Mesodermal cell (in vitro differentiated cells): ENCODE measurements around the gene LILRA2.
"Not testable (repeated sequence)": the region's sequence is repeated elsewhere in the genome, so short reads cannot be mapped to it uniquely, and the experiment has no call there.

Experiments
- H3K27ac ChIP-seq: 2 replicates; pipeline ENCODE4 v1.7.0; 2013; ENCODE audit warnings: mild to moderate bottlenecking, low read depth, low read length, moderate library complexity; ENCODE audit not compliant: severe bottlenecking
- H3K36me3 ChIP-seq: 2 replicates; pipeline ENCODE4 v1.7.1; 2013; ENCODE audit warnings: mild to moderate bottlenecking, low read length, moderate library complexity; ENCODE audit not compliant: control insufficient read depth, insufficient read depth
- H3K4me1 ChIP-seq: one replicate; pipeline ENCODE4 v1.7.1; 2013; ENCODE audit warnings: mild to moderate bottlenecking, low read length; ENCODE audit not compliant: insufficient read depth, control insufficient read depth, poor library complexity, severe bottlenecking
- H3K4me3 ChIP-seq: 2 replicates; pipeline ENCODE4 v1.7.0; 2013; ENCODE audit warnings: low read length, control low read depth, mild to moderate bottlenecking; ENCODE audit not compliant: insufficient read depth, poor library complexity, severe bottlenecking; ENCODE audit errors: extremely low read depth
- H3K9me3 ChIP-seq: 2 replicates; pipeline ENCODE4 v1.7.1; 2013; ENCODE audit warnings: mild to moderate bottlenecking, low read length, moderate library complexity; ENCODE audit not compliant: control insufficient read depth
- WGBS, 2 experiments: methylation state at CpG; one replicate each; pipeline ENCODE4 v1.1.5; 2013; ENCODE audit warnings: missing lambda C conversion rate in 2 of 2; ENCODE audit not compliant: insufficient coverage in 2 of 2; 5-methylcytosine and 5-hydroxymethylcytosine counted together

The LILRA2 gene

GRCh38 chr19:54627912-54628311 lies 54.3 kb downstream of the LILRA2 start:
- not testable (repeated sequence) for H3K4me1 ChIP-seq, H3K36me3 ChIP-seq, H3K27ac ChIP-seq, H3K4me3 ChIP-seq
- WGBS, 2 experiments: 58 to 79% methylated on average over 3 of the region's 4 CpGs
- peaks cover 61% of the 10 kb centered on the region for H3K9me3 ChIP-seq

DNA sequence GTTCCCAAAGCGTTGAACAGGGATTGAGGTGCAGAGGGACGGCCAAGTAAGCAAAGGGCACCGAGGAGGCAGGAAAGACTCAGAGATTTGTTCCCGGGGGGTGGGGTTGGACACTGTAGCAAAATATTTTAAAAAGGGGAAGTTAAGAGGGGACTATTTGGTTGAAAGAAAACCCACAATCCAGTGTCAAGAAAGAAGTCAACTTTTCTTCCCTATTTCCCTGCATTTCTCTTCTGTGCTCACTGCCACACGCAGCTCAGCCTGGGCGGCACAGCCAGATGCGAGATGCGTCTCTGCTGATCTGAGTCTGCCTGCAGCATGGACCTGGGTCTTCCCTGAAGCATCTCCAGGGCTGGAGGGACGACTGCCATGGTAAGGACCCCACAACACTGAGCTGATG lies 56.7 kb downstream of the LILRA2 start, which contains the start of gene LILRB1:
LILRB1 (plus strand) TSS at position 223 of the 400 bp plus-strand sequence. CDS start 590 bp downstream, outside the sequence.
- H3K4me1 ChIP-seq, H3K27ac ChIP-seq, H3K4me3 ChIP-seq, H3K36me3 ChIP-seq: not testable (repeated sequence)
- H3K9me3 ChIP-seq: peaks cover 54% of the 10 kb centered on the region
- WGBS, 2 experiments: 77 to 81% methylated on average over 8 to 9 of the region's 9 CpGs

- WGBS, 2 experiments: 36 to 40% methylated on average over 2 to 3 of the region's 6 CpGs
- peaks cover 54% of the 10 kb centered on the region for H3K9me3 ChIP-seq
- H3K4me3 ChIP-seq: no peak overlapping the region
- H3K36me3 ChIP-seq: no peaks in the 10 kb centered on the region
- no peak overlapping the region for H3K27ac ChIP-seq
- H3K4me1 ChIP-seq: no peaks in the 10 kb centered on the region
Measured at GRCh38 chr19:54630782-54631181, 57.2 kb downstream of the LILRA2 start.

GRCh38 chr19:54631489-54632337 lies 58.1 kb downstream of the LILRA2 start:
- H3K4me3 ChIP-seq, H3K27ac ChIP-seq: not testable (repeated sequence)
- 60 to 75% methylated on average over 10 to 17 of the region's 23 CpGs for WGBS, 2 experiments

DNA sequence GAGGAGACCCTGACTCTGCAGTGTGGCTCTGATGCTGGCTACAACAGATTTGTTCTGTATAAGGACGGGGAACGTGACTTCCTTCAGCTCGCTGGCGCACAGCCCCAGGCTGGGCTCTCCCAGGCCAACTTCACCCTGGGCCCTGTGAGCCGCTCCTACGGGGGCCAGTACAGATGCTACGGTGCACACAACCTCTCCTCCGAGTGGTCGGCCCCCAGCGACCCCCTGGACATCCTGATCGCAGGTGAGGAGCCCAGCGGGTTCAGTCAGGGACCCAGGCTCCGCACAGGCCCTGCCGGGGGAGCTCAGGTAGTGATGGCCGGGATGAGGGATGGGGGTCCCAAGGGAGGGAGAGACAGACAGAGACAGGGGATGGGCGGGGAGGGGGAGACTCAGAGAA lies 58.9 kb downstream of the LILRA2 start:
- H3K36me3 ChIP-seq, H3K4me3 ChIP-seq, H3K4me1 ChIP-seq, H3K27ac ChIP-seq: not testable (repeated sequence)
- peaks cover 43% of the 10 kb centered on the region for H3K9me3 ChIP-seq
- WGBS, 2 experiments: 90% methylated on average over 7 to 8 of the region's 16 CpGs

More at GRCh38 chr19:54631489-54632337, 58.1 kb downstream of the LILRA2 start:
- H3K9me3 ChIP-seq: peaks cover 51% of the 10 kb centered on the region
- not testable (repeated sequence) for H3K4me1 ChIP-seq, H3K36me3 ChIP-seq

DNA sequence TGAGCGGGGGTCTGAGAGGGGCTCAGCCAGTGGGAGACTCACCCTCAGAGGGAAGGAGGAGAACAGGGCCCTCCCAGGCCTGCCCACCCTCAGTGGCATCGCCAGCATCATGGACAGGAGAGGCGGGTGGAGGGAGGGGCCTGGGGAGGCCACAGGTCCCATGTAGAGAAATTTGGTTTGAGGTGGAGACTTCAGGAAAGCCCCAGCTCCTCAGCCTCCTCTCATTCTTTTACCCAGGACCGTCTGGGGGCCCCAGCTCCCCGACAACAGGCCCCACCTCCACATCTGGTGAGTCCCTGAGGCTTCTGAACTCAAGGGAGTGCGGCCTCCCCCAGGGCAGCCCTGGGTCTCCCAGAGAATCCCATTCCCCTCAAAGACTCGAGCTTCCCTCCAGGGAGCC lies 59.8 kb downstream of the LILRA2 start:
- H3K36me3 ChIP-seq: no peaks in the 10 kb centered on the region
- no peak overlapping the region for H3K27ac ChIP-seq
- 83 to 84% methylated on average over 1 to 2 of the region's 7 CpGs for WGBS, 2 experiments
- H3K9me3 ChIP-seq: peaks cover 34% of the 10 kb centered on the region
- H3K4me1 ChIP-seq: no peaks in the 10 kb centered on the region
- no peak overlapping the region for H3K4me3 ChIP-seq

DNA sequence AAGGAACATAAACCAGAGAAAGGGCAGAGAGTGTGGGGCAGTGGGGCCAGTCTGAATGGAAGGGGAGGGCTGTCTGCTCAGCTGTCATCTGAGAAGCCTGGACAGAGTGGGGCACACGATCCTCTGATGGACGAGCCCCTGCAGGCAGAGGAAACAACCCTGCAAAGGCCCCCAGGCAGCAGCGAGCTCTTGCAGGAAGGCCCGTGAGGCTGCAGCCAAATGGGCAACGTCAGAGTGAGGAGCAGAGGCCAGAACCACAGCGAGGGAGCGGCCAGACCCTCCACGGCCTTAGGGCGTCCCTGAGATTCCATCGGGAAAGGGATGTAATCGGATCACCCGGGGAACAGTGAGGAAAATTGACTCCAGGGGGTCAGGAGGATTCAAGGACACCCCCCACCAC lies 62.5 kb downstream of the LILRA2 start:
- not testable (repeated sequence) for H3K27ac ChIP-seq, H3K4me1 ChIP-seq, H3K36me3 ChIP-seq, H3K4me3 ChIP-seq
- 66 to 79% methylated on average over 6 to 9 of the region's 12 CpGs for WGBS, 2 experiments
- H3K9me3 ChIP-seq: peaks cover 26% of the 10 kb centered on the region

- Histone ChIP-seq H3K9me3 (peaks cover 6% of the 10 kb centered on the region), H3K27ac (no peak overlapping the region), H3K4me3 (no peak overlapping the region), H3K36me3 (no peaks in the 10 kb centered on the region), H3K4me1 (no peaks in the 10 kb centered on the region)
- 88 to 89% methylated on average over 16 to 17 of the region's 18 CpGs for WGBS, 2 experiments
Measured at GRCh38 chr19:54638683-54639082, 65.1 kb downstream of the LILRA2 start.
